GM23338 (cell line): ENCODE measurements around the gene ZMYND8. TPM values are rescaled to one million over a fixed set of nuclear protein-coding genes. Genes with fewer than 3 reads are reported as not detected.

Source experiments
- ATAC-seq: fragments of 200-7000 bp; cut with Tn5 transposase; 3 replicates; pipeline ENCODE4 v1.9.1; 2020
- DNase-seq: peaks from one replicate; pipeline ENCODE4 v3.0.0-alpha.2; 2015; ENCODE audit warnings: low spot score
- H2AFZ ChIP-seq: fragments of 200-600 bp; sonication (generic); 2 replicates; pipeline ENCODE4 v1.8.0; 2016; ENCODE audit warnings: antibody characterized with exemption, mild to moderate bottlenecking, moderate library complexity
- H3F3A ChIP-seq: fragments of 200-600 bp; sonication (generic); replicated peaks from 2 replicates; pipeline ENCODE4 v1.8.0; 2017; ENCODE audit warnings: antibody characterized with exemption, mixed run types, low read depth
- H3K27ac ChIP-seq: fragments of 200-600 bp; sonication (generic); 2 replicates; pipeline ENCODE4 v1.6.1; 2016; ENCODE audit warnings: low read depth
- H3K27me3 ChIP-seq: fragments of 200-600 bp; sonication (generic); 2 replicates; pipeline ENCODE4 v1.8.0; 2016; ENCODE audit warnings: mild to moderate bottlenecking, mixed run types, moderate library complexity; ENCODE audit not compliant: insufficient read depth
- H3K36me3 ChIP-seq: fragments of 200-600 bp; sonication (generic); 2 replicates; pipeline ENCODE4 v1.8.0; 2016; ENCODE audit warnings: mild to moderate bottlenecking; ENCODE audit not compliant: insufficient read depth
- H3K4me1 ChIP-seq: fragments of 200-600 bp; sonication (generic); 2 replicates; pipeline ENCODE4 v1.8.0; 2016; ENCODE audit warnings: mild to moderate bottlenecking, moderate library complexity; ENCODE audit not compliant: insufficient read depth
- H3K4me2 ChIP-seq: fragments of 200-600 bp; sonication (generic); 2 replicates; pipeline ENCODE4 v1.7.1; 2017; ENCODE audit warnings: mixed run types
- H3K4me3 ChIP-seq: fragments of 200-600 bp; sonication (generic); 2 replicates; pipeline ENCODE4 v1.6.1; 2016; ENCODE audit warnings: mixed run types
- H3K79me2 ChIP-seq: fragments of 200-600 bp; sonication (generic); replicated peaks from 2 replicates; pipeline ENCODE4 v1.8.0; 2017; ENCODE audit warnings: mild to moderate bottlenecking; ENCODE audit not compliant: insufficient read depth
- H3K9me2 ChIP-seq: fragments of 200-600 bp; sonication (generic); 2 replicates; pipeline ENCODE4 v1.8.0; 2017; ENCODE audit not compliant: insufficient read depth
- H4K20me1 ChIP-seq: fragments of 200-600 bp; sonication (generic); replicated peaks from 2 replicates; pipeline ENCODE4 v1.8.0; 2017; ENCODE audit warnings: mild to moderate bottlenecking; ENCODE audit not compliant: insufficient read depth
- H3K27ac Mint-ChIP-seq: 2 replicates; pipeline ENCODE4 v1.8.0; 2020; ENCODE audit warnings: inconsistent platforms, mild to moderate bottlenecking, moderate library complexity, mixed read lengths
- H3K27me3 Mint-ChIP-seq: 3 replicates; pipeline ENCODE4 v1.8.0; 2022; ENCODE audit warnings: low read depth, mild to moderate bottlenecking, moderate library complexity, mixed read lengths, inconsistent platforms; ENCODE audit not compliant: insufficient read depth, poor library complexity
- H3K36me3 Mint-ChIP-seq: 3 replicates; pipeline ENCODE4 v1.8.0; 2021; ENCODE audit warnings: low read depth, mild to moderate bottlenecking, inconsistent platforms, moderate library complexity, mixed read lengths
- H3K4me1 Mint-ChIP-seq: 3 replicates; pipeline ENCODE4 v1.8.0; 2020; ENCODE audit warnings: mild to moderate bottlenecking, inconsistent platforms, mixed read lengths
- H3K4me3 Mint-ChIP-seq: 3 replicates; pipeline ENCODE4 v1.8.0; 2021; ENCODE audit warnings: moderate library complexity, mild to moderate bottlenecking, inconsistent platforms, mixed read lengths
- H3K9me3 Mint-ChIP-seq: 3 replicates; pipeline ENCODE4 v1.8.0; 2020; ENCODE audit warnings: moderate library complexity, mild to moderate bottlenecking, inconsistent platforms, mixed read lengths
- CREB1 ChIP-seq: fragments of 250-450 bp; sonication (Bioruptor Pico); IDR thresholded peaks from 2 replicates; pipeline ENCODE4 v1.5.0; 2020; ENCODE audit warnings: low read depth, mild to moderate bottlenecking, moderate library complexity
- CTCF ChIP-seq, 2 experiments: fragments of 200-600 bp in 1 of 2; sonication (generic) in 1 of 2; conservative IDR thresholded peaks; 2 replicates each; pipeline versions ENCODE4 v1.5.1 to v1.6.1; 2016 to 2017; ENCODE audit warnings: antibody characterized with exemption in 2 of 2, low read depth in 2 of 2, mild to moderate bottlenecking in 2 of 2, moderate library complexity in 1 of 2
- ETS1 ChIP-seq: IDR thresholded peaks from 2 replicates; pipeline ENCODE4 v1.6.1; 2016; ENCODE audit warnings: antibody characterized with exemption
- EZH2 ChIP-seq: fragments of 200-600 bp; sonication (generic); IDR thresholded peaks from one replicate; pipeline ENCODE4 v1.8.0; 2017; ENCODE audit warnings: antibody characterized with exemption, mild to moderate bottlenecking, low read depth; ENCODE audit not compliant: unreplicated experiment
- EZH2phosphoT487 ChIP-seq: fragments of 200-600 bp; sonication (generic); IDR thresholded peaks from one replicate; pipeline ENCODE4 v1.8.1; 2018; ENCODE audit warnings: antibody characterized with exemption; ENCODE audit not compliant: unreplicated experiment
- JUNB ChIP-seq: IDR thresholded peaks from one replicate; pipeline ENCODE4 v1.6.1; 2016; ENCODE audit warnings: antibody characterized with exemption; ENCODE audit not compliant: unreplicated experiment
- NANOG ChIP-seq: IDR thresholded peaks from 2 replicates; pipeline ENCODE4 v1.6.1; 2016; ENCODE audit warnings: antibody characterized with exemption, borderline replicate concordance
- POLR2AphosphoS5 ChIP-seq: IDR thresholded peaks from 2 replicates; pipeline ENCODE4 v1.6.1; 2016; ENCODE audit warnings: antibody characterized with exemption, low read depth
- REST ChIP-seq: IDR thresholded peaks from one replicate; pipeline ENCODE4 v1.6.1; 2018; ENCODE audit warnings: antibody characterized with exemption; ENCODE audit not compliant: unreplicated experiment
- STAT1 ChIP-seq: IDR thresholded peaks from one replicate; pipeline ENCODE4 v1.6.1; 2016; ENCODE audit warnings: antibody characterized with exemption; ENCODE audit not compliant: unreplicated experiment
- ZNF114 ChIP-seq: fragments of 250-450 bp; sonication (Bioruptor Pico); IDR thresholded peaks from 2 replicates; pipeline ENCODE4 v1.5.0; 2020; ENCODE audit warnings: mild to moderate bottlenecking, moderate library complexity
- ZNF331 ChIP-seq: fragments of 250-450 bp; sonication (Bioruptor Pico); IDR thresholded peaks from 2 replicates; pipeline ENCODE4 v1.5.0; 2020; ENCODE audit warnings: low read depth, mild to moderate bottlenecking, moderate library complexity
- ZNF462 ChIP-seq: fragments of 250-450 bp; sonication (Bioruptor Pico); IDR thresholded peaks from 2 replicates; pipeline ENCODE4 v1.5.0; 2020; ENCODE audit warnings: mild to moderate bottlenecking, moderate library complexity
- polyA plus RNA-seq: library from polyadenylated mRNA; unstranded; fragments of >200 nt; fragmentation: Nextera tagmentation; extraction: Ambion mirVana; gene quantifications from 2 replicates; pipeline ENCODE4 v1.2.1, GENCODE V29; 2016
- total RNA-seq: library from RNA; depleted of rRNA; stranded (reverse); fragments of >200 nt; shearing (Covaris generic); gene quantifications from 2 replicates; pipeline ENCODE4 v1.2.3, GENCODE V29; 2014

Gene ZMYND8
- total and polyA plus RNA-seq, 2 experiments from 2014 or later = 70.9 to 128 TPM

GRCh38 chr20:47337413-47337812 is 19.1 kb downstream of the ZMYND8 start:
- peaks cover 62% of the 10 kb centered on the region for H3K4me1 Mint-ChIP-seq
- TF ChIP-seq NANOG (no peak), CTCF (conservative IDR thresholded peaks at IDR 0.05; ENCODE audit: low read depth in 2 of 2) (no peak), REST (no peak), ETS1 (no peak), ZNF114 (CRISPR knock-in tag) (no peak), CREB1 (CRISPR knock-in tag) (no peak), EZH2 (no peak), STAT1 (no peak), JUNB (no peak), EZH2phosphoT487 (no peak), ZNF462 (no peak), POLR2AphosphoS5 (no peak), ZNF331 (CRISPR knock-in tag) (no peak)
- no peak overlapping the region for H3K4me3 Mint-ChIP-seq
- H3F3A ChIP-seq = peaks cover 29% of the 10 kb centered on the region
- peaks cover 47% of the 10 kb centered on the region for H4K20me1 ChIP-seq
- H3K79me2 ChIP-seq = peaks cover 100% of the 10 kb centered on the region
- no peaks in the 10 kb centered on the region for H3K27me3 ChIP-seq
- DNase-seq (no peak), ATAC-seq (no peak)
- no peak overlapping the region for H3K27ac Mint-ChIP-seq
- H3K4me1 ChIP-seq = peaks cover 61% of the 10 kb centered on the region
- peaks cover 6% of the 10 kb centered on the region; the same call in 1 of the 2 replicates for H3K36me3 ChIP-seq
- H3K27ac ChIP-seq = peak overlapping the region; percentile 76; the same call in 1 of the 2 replicates
- no peak overlapping the region for H3K4me3 ChIP-seq
- H3K27me3 Mint-ChIP-seq = peaks cover 11% of the 10 kb centered on the region
- 0 out of 2 replicates have a peak overlapping the region, but pooled peaks have one; percentile 29 for H3K4me2 ChIP-seq
- H3K9me3 Mint-ChIP-seq = no peaks in the 10 kb centered on the region; the same call in 2 of the 3 replicates
- H2AFZ ChIP-seq = no peak overlapping the region
- no peaks in the 10 kb centered on the region for H3K9me2 ChIP-seq
- H3K36me3 Mint-ChIP-seq = peaks cover 63% of the 10 kb centered on the region
